GM21737 (cell line): ENCODE data around the gene TRIP11.

ENCODE experiments used
- ATAC-seq: cut with Tn5 transposase; IDR thresholded peaks from one replicate; pipeline ENCODE4 v1.9.1; 2021; ENCODE audit warnings: mild to moderate bottlenecking, moderate library complexity; ENCODE audit not compliant: unreplicated experiment

The TRIP11 gene

GRCh38 chr14:91961297-91962220 is 78.3 kb downstream of the TRIP11 start:
- no peak for ATAC-seq

GRCh38 chr14:91957876-91958313 is 82.0 kb downstream of the TRIP11 start:
- no peak for ATAC-seq

GRCh38 chr14:91956616-91957015 is 83.2 kb downstream of the TRIP11 start:
- ATAC-seq: no peak

- no peak for ATAC-seq
Observed at GRCh38 chr14:91955168-91955567, 84.7 kb downstream of the TRIP11 start.

GRCh38 chr14:91953170-91953985 is 86.5 kb downstream of the TRIP11 start:
- ATAC-seq: no peak

- ATAC-seq: no peak
Observed at GRCh38 chr14:91947475-91948184, 92.2 kb downstream of the TRIP11 start, which contains the start of gene FBLN5. Gene FBLN5 (minus strand): TSS chr14:91947694. CDS start chr14:91947229, 465 bp downstream.

GRCh38 chr14:91946622-91947474 is 93.0 kb downstream of the TRIP11 start:
- ATAC-seq: no peak

GRCh38 chr14:91945751-91946621 is 93.9 kb downstream of the TRIP11 start:
- ATAC-seq: no peak

- ATAC-seq: no peak
Observed at GRCh38 chr14:91942946-91943345, 96.9 kb downstream of the TRIP11 start.

- no peak for ATAC-seq
Observed at GRCh38 chr14:91942128-91942527, 97.7 kb downstream of the TRIP11 start.

- no peak for ATAC-seq
Observed at GRCh38 chr14:91940209-91940608, 99.7 kb downstream of the TRIP11 start.

- ATAC-seq: no peak
Observed at GRCh38 chr14:91935586-91935985, 104.3 kb downstream of the TRIP11 start.

- ATAC-seq: no peak
Observed at GRCh38 chr14:91934554-91935285, 105.1 kb downstream of the TRIP11 start.

GRCh38 chr14:91931478-91932088 is 108.3 kb downstream of the TRIP11 start:
- no peak for ATAC-seq

GRCh38 chr14:91929700-91930099 is 110.2 kb downstream of the TRIP11 start:
- no peak for ATAC-seq

- ATAC-seq: no peak
Observed at GRCh38 chr14:91927800-91928199, 112.1 kb downstream of the TRIP11 start.

- no peak for ATAC-seq
Observed at GRCh38 chr14:91927191-91927590, 112.7 kb downstream of the TRIP11 start.
